HG02884 (cell line): ENCODE measurements around the gene TMEM140.
"Not testable (repeated sequence)": the region's sequence is repeated elsewhere in the genome, so short reads cannot be mapped to it uniquely, and the experiment has no call there.

Source experiments
- ATAC-seq: cut with Tn5 transposase; IDR thresholded peaks from one replicate; pipeline ENCODE4 v1.9.1; 2021; ENCODE audit warnings: mild to moderate bottlenecking, moderate library complexity; ENCODE audit not compliant: unreplicated experiment

Gene TMEM140

DNA sequence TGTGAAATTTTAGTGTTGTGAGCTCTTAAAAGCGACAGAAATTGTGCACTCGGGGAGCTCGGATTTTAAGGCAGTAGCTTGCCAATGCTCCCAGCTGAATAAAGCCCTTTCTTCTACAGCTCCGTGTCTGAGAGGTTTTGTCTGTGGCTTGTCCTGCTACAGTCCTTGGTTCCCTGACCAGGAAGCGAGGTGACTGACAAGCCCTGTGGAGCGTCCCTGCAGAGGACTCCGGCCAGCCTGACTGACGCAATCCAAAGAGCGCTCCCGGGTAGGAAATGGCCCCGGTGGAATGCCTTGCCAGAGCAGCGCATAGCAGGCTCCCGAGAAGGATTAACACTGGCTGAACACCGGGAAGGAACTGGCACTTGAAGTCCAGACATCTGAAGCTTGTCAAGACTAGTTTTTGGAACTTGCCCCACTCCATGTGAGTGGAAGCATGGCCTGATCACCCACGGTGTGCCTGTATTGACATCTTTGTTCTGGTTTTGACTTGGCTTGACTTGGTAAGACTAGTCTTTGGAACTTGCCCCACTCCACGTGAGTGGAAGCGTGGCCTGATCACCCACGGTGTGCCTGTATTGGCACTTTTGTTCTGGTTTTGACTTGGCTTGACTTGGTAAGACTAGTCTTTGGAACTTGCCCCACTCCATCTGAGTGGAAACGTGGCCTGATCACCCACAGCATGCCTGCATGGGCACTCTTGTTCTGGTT lies 23.9 kb downstream of the TMEM140 start:
- not testable (repeated sequence) for ATAC-seq

DNA sequence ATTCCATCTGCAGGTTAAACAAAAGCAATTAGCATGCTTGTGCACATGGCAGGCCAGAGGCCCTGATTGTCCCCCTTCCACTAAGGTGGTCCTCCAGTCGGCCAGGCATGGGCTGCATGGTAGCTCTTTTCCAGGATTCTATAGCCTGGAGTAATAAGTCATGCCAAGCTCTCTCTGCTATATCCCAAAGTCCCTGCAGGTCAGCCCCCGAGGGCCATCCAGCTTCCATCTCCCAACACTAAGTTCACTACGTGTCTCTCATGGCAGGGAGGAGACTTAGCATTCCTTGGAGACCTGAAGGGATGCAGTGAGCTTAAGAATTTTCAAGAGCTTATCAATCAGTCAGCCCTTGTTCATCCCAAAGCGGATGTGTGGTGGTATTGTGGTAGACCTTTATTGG lies 26.0 kb downstream of the TMEM140 start:
- ATAC-seq = not testable (repeated sequence)

DNA sequence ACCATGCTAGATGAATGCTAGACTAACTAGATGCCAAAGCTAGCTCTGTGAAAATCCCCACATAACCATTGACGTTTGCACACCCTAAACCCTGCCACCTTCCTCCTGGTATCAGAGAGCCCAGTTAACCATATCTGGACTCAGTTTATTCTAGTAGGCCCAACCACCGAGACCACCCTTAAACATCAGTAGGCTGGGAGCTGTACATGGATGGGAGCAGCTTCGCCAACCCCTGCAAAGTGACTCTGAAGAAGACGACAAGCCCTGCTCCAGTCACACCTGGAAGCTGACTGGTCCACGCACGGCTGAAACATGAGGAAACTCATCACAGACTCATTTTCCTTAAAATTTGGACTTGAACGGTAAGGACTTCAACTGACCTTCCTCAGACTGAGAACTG lies 27.1 kb downstream of the TMEM140 start:
- no peak for ATAC-seq

DNA sequence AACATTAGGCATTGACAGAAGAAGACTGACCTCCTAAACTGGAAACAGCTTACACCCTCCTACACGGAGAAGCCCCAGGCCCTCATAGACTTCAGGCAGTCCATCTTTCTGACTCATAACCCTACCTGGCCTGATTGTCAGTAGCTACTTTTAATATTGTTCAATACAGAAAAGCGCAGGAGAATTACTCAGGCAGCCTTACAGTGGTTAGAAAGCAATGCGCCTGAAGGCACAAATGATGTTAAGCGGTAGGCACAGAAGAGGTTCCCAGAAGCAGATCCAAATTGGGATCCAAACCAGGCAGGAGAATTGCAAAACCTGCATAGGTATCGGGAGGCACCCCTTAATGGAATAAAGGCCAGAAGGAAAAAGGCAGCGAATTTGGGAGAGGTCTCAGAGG lies 28.1 kb downstream of the TMEM140 start:
- no peak for ATAC-seq

DNA sequence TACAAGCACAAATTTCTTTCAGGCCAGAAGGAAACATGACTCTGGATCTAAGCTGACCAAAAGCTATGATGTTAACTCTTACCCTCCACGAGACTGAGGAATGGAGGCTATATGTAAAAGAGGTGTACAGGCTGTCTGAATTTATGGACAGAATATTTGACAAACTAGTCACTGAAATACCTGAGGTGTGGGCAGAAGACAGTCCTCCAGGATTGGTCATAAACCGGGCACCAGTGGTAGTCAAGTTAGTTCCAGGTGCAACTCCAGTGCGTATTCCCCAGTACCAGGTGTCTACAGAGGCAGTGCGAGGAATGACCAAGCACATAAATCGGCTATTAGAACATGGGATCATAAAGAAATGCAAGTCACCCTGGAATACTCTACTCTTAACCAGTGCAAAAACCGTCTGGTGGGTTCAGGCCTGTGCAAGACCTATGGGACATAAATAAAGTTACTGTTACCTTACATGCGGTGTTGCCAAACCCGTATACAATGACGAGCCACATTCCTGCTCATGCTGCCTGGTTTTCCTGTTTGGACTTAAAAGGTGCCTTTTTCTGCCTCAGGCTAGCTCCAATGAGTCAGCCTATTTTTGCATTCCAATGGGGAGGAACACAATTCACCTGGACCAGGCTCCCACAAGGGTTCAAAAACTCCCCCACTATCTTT lies 29.3 kb downstream of the TMEM140 start:
- ATAC-seq = no peak

DNA sequence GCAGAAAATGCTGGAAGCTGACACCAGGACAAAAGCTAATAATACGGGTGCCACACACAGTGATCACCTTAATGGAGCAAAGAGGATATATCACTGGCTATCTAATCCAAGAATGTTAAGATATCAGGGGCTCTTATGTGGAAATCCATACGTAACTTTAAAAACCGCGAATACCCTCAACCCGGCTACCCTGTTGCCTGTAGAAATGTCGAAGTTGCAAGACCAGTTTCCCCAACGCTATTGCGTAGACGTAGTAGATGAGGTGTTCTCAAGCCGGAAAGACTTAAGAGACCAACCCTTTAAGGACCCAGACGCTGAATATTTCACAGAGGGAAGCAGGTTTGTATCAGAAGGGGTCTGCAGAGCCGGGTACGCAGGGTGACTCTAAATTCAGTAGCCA lies 30.5 kb downstream of the TMEM140 start:
- no peak for ATAC-seq

DNA sequence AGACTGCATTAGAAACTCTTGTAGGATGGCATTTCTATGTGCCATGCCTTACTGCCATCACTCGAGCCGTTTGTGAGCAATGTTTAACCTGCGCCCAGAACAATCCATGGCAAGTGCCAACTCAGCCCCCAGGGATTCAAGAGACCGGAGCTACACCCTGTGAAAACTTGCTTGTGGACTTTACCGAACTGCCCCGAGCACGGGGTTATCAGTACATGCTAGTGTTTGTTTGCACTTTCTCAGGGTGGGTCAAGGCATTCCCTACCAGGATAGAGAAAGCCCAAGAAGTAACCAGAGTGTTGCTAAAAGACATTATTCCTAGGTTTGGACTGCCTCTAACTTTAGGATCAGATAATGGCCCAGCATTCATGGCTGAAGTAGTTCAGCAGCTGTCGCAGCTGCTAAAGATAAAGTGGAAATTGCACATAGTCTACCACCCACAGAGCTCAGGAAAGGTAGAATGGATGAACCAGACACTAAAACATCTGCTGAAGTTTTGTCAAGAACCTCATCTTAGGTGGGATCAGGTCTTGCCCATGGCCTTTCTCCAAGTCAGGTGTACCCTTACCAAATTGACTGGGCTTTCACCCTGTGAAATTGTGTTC lies 31.6 kb downstream of the TMEM140 start:
- ATAC-seq = no peak

DNA sequence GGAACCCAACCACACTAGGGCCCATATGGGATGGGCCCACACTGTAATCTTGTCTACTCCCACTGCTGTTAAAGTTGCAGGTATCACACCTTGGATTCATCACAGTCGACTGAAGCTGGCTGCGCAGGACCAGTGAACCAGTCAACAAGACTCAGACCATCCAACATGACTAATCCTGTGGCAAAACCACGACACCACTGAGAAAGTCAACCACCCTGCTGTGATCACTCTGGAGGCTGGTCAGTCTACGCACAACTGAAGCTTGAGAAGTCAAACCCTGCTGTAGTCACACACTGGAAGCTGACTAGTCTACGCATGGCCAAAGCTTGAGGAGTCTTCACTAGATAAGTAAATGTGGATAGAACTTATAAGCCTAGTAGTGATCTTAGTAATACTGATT lies 32.2 kb downstream of the TMEM140 start:
- ATAC-seq = no peak

DNA sequence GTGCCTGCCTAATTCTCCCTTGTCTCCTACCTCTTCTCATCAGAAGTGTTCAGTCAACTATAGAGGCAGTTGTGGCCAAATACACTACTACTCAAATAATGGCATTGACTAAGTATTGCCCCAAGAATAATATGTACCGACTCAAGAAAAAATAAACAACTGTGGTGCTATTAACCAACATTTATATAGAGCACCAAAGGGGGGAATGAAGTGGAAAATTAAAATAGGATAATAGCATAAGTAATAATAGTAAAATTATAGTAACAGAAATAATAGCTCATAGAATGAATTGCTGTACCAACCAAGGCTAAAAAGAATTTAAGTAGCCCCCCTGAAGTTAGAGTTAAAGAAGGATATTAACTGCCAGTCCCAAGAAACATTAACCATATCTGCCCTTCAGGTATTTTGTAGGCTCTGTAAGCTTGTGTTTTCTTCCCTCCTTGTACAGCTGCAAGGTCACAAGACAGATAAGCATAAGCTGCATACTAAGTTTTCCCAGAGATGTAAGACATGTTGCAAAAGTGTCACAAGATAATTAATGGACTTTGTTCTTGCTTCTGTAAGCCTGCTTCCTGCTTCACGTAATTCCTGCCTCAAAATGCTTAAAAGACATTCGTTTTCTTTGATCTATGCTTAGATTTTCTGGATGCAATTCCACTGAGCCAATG lies 33.5 kb downstream of the TMEM140 start:
- ATAC-seq = no peak

DNA sequence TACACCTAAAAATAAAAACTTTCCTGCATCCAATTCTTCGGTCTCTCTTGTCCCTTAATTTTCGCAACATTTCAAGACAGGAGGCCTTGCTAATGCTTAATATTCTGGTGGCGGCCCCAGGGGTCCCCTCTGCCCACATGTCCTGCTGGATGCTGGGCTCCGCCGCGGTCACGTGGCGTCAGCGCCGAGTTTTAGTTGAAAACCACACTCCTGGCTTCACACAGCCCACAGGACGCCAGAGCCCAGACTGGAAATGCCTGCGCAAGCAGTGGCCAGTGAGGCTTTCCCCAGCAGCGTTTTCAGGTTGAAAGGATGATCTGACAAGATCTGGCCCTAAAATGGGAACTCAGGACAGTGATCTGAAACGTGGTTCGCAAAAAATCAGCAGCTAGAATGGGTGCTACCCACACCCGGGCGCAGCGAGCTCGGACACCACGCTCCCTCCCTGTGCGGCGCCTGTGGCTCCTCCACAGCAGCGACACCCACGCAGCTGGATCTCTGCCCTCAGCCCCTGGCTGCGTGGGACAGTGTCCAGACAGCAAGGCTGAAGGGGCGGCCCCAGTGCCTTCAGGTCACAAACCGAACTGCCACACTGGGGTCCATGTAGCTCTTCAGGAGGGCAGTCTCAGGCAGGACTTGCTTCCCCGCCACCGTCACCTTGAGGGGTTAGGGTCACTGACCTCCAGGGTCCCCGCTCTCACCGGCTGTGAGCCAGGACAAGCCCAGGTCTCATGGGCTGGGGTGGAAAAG lies 34.2 kb downstream of the TMEM140 start:
- no peak for ATAC-seq

DNA sequence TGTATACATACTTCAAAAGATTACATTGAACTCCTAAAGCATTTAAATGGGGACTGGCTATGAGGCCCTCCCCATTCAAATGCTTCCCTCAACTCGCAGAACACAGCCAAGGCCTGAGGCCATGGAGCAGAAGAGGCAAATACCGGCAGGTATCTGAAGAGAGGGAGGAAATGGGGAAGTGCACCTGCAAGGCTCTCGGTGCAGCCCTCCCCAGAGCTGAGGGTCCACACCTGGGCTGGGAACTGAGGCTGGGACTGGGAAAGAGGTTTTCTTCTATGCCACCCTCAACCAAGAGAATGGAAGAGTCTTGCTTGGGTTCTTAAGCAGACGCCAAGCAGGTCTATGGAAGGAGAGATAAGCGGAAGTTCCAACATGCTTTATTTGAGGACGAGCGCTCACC lies 35.6 kb downstream of the TMEM140 start:
- ATAC-seq = no peak

DNA sequence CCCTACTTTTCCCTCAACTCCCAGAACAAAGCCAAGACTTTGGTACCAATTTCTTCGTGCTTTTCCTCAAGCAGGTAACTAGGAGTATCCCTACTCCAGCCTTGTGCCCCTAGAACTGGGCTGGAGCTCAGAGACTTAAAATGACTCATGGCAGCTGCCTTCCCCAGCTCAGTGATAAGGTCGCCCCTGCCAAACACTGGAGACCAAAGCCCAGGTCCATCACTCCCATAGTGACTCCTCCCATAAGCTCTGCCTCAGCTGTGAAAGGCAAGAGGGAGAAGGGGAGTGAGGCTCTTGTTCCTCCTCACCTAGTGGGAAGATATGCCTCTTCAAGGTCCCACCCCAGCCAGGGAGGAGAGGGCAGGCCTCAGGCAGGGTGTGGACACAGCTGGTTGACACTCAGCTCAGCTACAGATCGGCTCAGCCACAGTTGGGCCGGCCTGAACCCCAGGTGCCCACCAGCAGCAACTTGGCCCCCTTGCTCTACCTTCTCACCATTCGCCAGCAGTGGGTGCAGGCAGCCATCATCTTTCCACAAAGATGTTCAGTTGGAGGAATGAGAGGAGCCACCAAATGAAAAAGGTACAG lies 36.5 kb downstream of the TMEM140 start:
- ATAC-seq = no peak

DNA sequence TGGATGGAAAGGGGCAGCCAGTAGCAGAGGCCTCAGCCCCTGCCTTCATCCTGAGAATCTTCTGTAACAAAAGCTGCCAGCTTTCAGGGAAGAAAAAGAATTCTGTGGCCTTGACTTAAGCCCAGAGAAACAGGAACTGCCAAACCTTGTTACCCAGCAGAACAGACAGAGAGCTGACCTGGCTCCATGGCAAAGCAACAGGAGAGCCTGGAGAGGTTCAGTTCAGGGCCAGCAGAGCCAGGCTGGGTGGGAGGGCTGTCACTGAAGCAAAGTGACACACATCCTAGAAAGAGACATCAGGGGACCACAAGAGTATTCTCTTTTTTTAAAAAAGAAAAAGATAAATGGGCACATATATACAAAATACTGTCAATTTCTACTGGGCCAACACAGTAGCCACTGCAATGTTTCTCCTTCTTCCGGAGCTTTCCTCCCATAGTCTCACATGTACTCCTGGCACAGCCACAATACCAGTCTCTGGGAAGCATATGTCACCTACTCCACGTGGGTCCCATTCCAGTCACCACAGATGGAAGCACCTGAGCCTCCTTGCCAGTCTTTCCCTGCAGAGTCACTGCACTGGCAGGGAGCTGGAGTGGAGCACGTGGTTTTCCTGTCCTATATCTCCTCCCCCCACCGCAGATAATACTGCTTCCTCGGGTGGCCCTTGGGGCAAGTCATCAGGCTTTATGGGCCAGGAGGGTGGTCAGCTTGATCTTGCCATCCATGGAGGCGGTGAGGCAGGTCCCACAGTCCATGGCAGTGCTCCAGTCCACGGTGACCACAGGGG lies 37.8 kb downstream of the TMEM140 start:
- no peak for ATAC-seq

DNA sequence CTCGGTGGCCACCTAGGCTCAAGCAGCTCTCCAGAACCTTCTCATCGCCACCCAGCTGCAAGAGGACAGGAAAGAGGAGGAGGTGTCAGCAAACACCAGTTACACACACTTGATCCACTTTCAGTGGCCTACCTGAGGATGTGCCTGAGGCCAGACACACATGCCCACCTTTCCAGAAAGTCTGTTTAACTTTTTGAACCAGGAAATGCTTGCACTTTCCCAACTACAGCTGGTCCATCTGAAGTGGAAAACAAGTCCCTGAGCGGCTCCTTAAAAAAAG lies 38.3 kb downstream of the TMEM140 start:
- ATAC-seq = no peak

DNA sequence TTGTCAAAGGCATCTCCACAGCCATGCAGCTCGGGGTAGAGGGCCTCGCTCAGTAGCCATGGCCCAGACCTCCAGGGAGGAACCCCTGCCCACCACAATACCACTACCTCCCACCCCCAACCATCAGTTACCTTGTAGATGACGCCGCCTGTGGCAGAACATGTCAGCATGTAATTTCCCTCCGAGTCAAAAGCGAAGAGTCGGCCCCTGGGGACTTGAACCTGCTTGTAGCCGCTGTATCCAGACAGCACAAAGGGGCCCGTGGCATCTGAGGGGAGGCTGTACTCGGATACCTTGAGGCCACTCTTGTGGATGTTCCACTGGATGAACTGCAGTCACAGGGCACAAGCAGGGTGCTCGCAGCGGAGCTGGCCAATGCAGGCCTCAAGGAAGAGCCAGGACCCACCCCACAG lies 39.0 kb downstream of the TMEM140 start:
- ATAC-seq = peak; percentile 52

DNA sequence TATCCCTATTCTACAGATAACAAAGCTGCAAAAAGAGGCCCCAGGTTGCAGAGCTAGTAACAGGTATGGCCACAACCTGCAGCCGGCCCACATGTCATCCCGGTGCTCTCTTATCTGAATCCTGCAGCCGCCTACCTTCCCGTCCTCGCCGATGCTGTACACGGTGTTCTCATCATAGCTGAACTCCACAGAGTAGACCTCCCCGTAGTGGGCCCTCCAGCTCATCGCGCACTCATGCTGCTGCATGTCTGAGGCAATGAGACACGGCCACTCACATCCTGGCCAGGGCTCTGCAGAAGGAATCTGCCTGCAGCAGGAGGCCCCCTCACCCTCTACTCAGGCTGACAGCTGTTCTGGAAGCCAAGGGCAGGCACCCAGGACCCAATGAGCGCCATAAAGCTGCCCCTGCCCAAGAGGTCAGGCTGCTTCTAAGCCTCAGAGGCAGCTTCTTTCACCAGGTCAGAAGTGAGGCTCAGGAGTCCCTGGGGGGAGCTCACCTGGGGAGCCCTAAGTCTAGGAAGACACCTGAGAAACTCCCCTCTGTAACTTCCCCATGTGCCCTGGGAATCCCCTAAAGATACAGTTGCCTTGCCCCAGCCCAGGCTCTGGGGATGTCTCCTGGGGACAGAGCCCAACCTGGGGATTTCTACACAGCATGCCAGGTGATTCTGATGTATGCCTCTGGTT lies 40.6 kb downstream of the TMEM140 start:
- ATAC-seq = no peak

DNA sequence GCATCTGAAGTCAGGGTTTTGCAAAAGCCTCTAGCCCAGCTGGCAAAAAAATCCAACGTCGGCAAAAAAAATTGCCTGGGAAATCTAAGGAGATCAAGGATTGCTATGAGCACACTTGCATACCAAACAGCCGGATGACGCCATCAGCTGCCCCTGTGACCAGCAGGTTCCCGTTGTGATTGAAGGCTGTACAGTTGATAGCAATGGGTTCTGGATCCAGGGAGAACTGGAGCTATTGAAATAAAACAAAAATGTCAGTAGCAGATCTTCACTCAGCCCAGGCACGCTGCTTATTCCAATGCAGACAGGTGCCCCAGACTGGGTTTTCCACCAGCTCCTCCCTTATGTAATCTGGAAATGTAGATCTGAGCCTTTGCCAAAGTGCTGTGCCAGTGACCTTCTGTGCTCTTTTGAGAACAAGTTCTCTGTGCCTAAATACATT lies 41.4 kb downstream of the TMEM140 start:
- no peak for ATAC-seq

DNA sequence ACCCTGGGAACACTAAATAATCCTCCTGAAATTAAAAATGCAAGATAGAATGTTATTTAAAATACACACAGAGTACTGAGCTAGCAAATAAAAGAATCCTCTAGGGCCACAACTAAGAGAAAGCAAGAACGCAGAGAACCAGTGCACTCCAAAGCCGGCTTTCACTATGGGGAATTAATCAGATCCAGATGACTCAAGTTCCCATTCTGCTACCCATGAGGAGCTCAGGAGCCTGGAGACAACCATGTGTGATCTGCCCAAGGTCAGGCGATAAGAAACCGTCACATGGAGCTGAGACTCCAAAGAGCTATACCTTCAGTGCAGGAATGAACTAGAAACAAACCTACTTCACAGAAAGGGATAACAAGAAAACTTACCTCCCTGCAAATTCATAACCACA lies 42.1 kb downstream of the TMEM140 start:
- no peak for ATAC-seq

DNA sequence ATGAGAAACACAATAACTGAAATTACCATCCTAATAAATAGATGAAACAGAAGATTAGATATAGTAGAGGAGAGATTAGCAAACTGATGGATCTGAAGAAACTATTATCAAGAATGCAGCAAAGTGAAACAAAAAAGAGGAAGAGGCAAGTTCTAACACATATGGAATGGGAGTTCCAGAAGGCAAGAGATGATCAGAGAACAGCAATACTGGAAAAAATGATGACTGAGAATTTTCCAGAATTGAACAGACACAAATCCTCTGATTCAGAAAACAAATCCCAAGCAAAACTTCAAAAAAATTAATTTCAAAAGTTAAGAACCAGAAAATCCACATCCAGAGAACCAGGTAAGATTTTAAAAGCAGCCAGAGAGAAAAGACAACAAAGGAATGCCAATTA lies 42.8 kb downstream of the TMEM140 start:
- no peak for ATAC-seq
